SU-DHL-6 (cell line): Measurements from ENCODE around the gene TM4SF1.

Experiments used
- H2AFZ ChIP-seq: fragments of 200-600 bp; sonication (generic); 2 replicates; pipeline ENCODE4 v1.6.1; 2014; ENCODE audit warnings: low read depth, mild to moderate bottlenecking, moderate library complexity, mixed read lengths, antibody characterized with exemption, low read length; ENCODE audit not compliant: severe bottlenecking
- H3F3A ChIP-seq: fragments of 200-600 bp; shearing (Covaris generic); 2 replicates; pipeline ENCODE4 v1.6.0; 2016; ENCODE audit warnings: antibody characterized with exemption, mild to moderate bottlenecking; ENCODE audit not compliant: insufficient read depth
- H3K27ac ChIP-seq: fragments of 200-600 bp; sonication (generic); 2 replicates; pipeline ENCODE4 v1.5.1; 2016; ENCODE audit warnings: low read depth, mild to moderate bottlenecking, low read length, moderate library complexity, mixed read lengths
- H3K27me3 ChIP-seq: fragments of 200-600 bp; sonication (generic), shearing (Covaris generic); 2 replicates; pipeline ENCODE4 v1.6.0; 2014; ENCODE audit warnings: mild to moderate bottlenecking, low read length
- H3K36me3 ChIP-seq: fragments of 200-600 bp; sonication (generic); 2 replicates; pipeline ENCODE4 v1.6.1; 2014; ENCODE audit warnings: mild to moderate bottlenecking, low read length, mixed read lengths
- H3K4me2 ChIP-seq: fragments of 300-600, 200-600 bp; shearing (Covaris generic), sonication (generic); 2 replicates; pipeline ENCODE4 v1.6.0; 2014; ENCODE audit warnings: low read length, low read depth, mild to moderate bottlenecking; ENCODE audit not compliant: poor library complexity, severe bottlenecking
- H3K4me3 ChIP-seq: fragments of 200-600 bp; sonication (generic); 2 replicates; pipeline ENCODE4 v1.5.1; 2014; ENCODE audit warnings: antibody characterized with exemption, low read length, mild to moderate bottlenecking, mixed read lengths; ENCODE audit not compliant: insufficient read depth, poor library complexity, severe bottlenecking
- H3K79me2 ChIP-seq: fragments of 200-600 bp; sonication (generic); 2 replicates; pipeline ENCODE4 v1.6.1; 2014; ENCODE audit warnings: mild to moderate bottlenecking, low read length, moderate library complexity; ENCODE audit not compliant: insufficient read depth
- H3K9ac ChIP-seq: fragments of 200-600 bp; sonication (generic); 2 replicates; pipeline ENCODE4 v1.7.0; 2014; ENCODE audit warnings: mild to moderate bottlenecking, low read length
- H3K9me2 ChIP-seq: fragments of 200-600 bp; sonication (generic); replicated peaks from 2 replicates; pipeline ENCODE4 v1.6.1; 2014; ENCODE audit warnings: low read length; ENCODE audit not compliant: insufficient read depth
- H3K9me3 ChIP-seq: fragments of 200-600 bp; sonication (generic); 2 replicates; pipeline ENCODE4 v1.6.1; 2014; ENCODE audit warnings: low read length, mixed read lengths; ENCODE audit not compliant: insufficient read depth
- H4K20me1 ChIP-seq: fragments of 200-600 bp; sonication (generic); 2 replicates; pipeline ENCODE4 v1.6.1; 2014; ENCODE audit warnings: low read depth, mild to moderate bottlenecking, antibody characterized with exemption, low read length, moderate library complexity, mixed read lengths
- EZH2phosphoT487 ChIP-seq: fragments of 200-600 bp; sonication (generic), shearing (Covaris generic); conservative IDR thresholded peaks from 2 replicates; pipeline ENCODE4 v1.6.1; 2018; ENCODE audit warnings: mild to moderate bottlenecking, antibody characterized with exemption, low read length, moderate library complexity, mixed read lengths
- TF ChIP-seq, protein P1 (sequence below): fragments of 200-600 bp; sonication (generic); IDR thresholded peaks from one replicate; pipeline ENCODE4 v1.5.1; 2017; ENCODE audit warnings: antibody characterized with exemption, mild to moderate bottlenecking, low read length, moderate library complexity; ENCODE audit not compliant: insufficient read depth, poor library complexity, severe bottlenecking

Gene TM4SF1

DNA sequence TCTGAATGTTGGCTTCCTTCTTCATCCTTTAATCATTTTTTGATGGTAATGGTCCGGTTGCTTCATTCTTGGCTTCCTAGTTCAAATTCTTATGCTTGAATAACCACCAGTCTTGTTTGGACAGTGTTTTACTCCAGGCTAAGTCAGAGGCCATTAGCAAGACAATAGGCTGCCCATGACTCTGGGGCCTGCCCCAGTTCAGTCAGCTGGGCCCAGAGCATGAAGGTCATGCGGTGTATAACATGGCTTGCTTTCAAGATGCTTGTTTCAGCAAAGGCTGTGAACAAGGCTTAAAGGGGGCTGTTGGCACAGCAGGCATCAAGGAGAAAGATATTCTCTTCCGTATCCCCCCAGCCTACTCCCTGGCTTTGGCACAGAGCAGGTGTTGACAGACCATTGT is 57.7 kb downstream of the TM4SF1 start:
- Histone ChIP-seq H3K4me3 (no peak overlapping the region), H3K9me2 (no peaks in the 10 kb centered on the region), H4K20me1 (no peaks in the 10 kb centered on the region), H3K27me3 (no peaks in the 10 kb centered on the region), H3F3A (no peaks in the 10 kb centered on the region), H3K9me3 (no peaks in the 10 kb centered on the region), H3K27ac (no peak overlapping the region), H3K4me2 (no peak overlapping the region), H3K36me3 (no peaks in the 10 kb centered on the region), H2AFZ (no peak overlapping the region), H3K9ac (no peak overlapping the region), H3K79me2 (no peaks in the 10 kb centered on the region)
- no peak for TF ChIP-seq EZH2phosphoT487
- TF ChIP-seq, protein P1, sequence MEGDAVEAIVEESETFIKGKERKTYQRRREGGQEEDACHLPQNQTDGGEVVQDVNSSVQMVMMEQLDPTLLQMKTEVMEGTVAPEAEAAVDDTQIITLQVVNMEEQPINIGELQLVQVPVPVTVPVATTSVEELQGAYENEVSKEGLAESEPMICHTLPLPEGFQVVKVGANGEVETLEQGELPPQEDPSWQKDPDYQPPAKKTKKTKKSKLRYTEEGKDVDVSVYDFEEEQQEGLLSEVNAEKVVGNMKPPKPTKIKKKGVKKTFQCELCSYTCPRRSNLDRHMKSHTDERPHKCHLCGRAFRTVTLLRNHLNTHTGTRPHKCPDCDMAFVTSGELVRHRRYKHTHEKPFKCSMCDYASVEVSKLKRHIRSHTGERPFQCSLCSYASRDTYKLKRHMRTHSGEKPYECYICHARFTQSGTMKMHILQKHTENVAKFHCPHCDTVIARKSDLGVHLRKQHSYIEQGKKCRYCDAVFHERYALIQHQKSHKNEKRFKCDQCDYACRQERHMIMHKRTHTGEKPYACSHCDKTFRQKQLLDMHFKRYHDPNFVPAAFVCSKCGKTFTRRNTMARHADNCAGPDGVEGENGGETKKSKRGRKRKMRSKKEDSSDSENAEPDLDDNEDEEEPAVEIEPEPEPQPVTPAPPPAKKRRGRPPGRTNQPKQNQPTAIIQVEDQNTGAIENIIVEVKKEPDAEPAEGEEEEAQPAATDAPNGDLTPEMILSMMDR = no peak
